GM03348 (cell line): Measurements from ENCODE around the gene PXDN.
"Not testable (repeated sequence)": the region's sequence is repeated elsewhere in the genome, so short reads cannot be mapped to it uniquely, and the experiment has no call there.

Experiments used
- DNase-seq: peaks from one replicate; pipeline ENCODE4 v3.0.0; 2012; ENCODE audit warnings: low spot score

Gene PXDN

DNA sequence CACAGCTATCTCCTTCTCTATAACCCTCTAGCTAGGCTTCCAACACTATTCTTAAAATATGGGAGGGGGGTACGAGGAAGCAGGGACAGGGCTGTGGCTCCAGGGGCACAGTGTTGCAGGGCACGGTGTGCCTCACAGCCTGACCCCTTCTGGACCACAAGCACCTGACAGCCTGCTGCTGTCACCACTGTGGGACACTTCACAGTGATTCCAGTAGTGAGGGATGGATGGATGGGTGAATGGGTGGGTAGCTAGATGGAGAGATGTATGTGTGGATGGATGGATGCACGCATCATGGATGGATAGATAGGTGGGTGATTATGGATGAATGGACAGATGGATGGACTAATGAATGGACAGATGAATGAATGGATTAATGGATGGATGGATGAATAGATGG, 21.6 kb downstream of the PXDN start:
- DNase-seq: no peak

GRCh38 chr2:1721706-1722646, 22.3 kb downstream of the PXDN start:
- peak; percentile 89 for DNase-seq

GRCh38 chr2:1718339-1719220, 25.7 kb downstream of the PXDN start:
- DNase-seq: no peak

- no peak for DNase-seq
Observed at GRCh38 chr2:1717113-1717512, 27.2 kb downstream of the PXDN start.

DNA sequence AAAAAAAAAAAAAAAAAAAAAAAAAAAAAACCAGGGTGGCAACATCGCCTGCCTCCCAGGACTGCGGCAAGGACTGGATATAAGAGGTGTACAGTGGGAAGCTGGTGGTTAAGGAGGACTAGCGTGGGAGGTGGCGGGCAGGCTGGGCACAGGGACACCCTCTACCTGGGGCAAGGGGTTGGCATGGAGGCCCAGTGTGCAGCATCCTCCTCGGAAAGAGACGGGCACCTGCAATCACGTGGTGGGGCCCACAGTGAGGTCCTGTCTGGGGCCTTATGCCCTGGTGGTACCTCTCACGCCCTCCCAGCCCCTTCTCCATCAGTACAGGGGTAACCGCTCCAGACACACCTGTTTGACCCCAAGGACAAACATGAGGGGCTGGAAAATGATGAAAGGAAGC, 27.9 kb downstream of the PXDN start:
- no peak for DNase-seq

GRCh38 chr2:1716014-1716305, 28.4 kb downstream of the PXDN start:
- DNase-seq: not testable (repeated sequence)

GRCh38 chr2:1715184-1716013, 28.9 kb downstream of the PXDN start:
- DNase-seq: peak; percentile 48

DNA sequence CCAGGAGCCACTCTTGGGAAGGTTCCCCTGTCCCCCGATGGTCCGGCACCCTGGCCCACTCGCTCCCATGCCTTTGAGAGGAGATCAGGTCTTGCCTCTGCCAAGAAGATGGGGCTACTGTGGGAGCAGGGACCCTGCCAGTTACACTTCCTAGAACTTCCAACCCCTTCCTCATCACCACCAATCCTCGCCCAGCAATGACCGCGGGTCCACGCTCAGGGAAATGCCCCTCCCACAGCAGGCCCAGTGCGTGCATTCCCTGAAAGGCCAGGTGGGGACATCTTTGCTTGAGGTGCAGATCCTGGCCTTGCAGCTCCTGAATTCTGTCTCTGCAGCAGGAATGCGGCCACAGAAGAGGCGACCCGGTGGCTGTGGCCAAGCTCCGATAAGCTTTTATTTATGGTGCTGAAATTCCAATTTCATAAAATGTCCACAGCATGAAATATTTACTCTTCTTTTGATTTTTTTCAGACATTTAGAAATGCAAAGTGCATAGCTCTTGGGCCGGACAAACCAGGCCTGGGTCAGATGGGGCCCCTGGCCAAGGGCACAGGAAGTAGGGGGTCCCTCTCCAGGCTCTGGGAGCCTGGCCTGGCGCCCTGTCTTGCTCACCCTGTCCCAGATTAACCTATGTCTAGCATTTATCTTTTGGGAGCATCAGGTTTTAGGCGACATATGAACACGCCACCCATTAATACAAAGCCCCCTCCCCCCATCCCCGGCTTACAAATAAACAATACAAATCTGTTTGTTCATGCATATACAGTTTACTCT, 29.8 kb downstream of the PXDN start:
- no peak for DNase-seq

DNA sequence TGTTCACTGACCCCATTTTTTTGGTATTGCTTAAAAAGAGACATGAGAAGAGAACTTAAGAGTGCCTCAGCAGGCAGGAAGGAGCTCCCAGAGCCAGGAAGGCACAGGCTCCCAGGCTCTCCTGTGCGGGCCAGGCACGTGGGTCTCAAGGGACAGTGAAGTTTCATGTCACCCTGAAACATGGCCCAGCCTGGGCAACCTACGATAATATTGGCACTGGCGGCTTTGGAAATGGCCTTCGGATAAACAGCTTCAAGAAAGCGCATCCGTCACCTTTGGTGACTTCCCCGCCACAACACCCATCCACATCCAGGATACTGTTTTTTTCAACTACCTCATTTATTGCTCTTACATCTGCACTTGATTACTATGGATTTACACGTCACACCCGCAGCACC, 30.5 kb downstream of the PXDN start:
- no peak for DNase-seq

DNA sequence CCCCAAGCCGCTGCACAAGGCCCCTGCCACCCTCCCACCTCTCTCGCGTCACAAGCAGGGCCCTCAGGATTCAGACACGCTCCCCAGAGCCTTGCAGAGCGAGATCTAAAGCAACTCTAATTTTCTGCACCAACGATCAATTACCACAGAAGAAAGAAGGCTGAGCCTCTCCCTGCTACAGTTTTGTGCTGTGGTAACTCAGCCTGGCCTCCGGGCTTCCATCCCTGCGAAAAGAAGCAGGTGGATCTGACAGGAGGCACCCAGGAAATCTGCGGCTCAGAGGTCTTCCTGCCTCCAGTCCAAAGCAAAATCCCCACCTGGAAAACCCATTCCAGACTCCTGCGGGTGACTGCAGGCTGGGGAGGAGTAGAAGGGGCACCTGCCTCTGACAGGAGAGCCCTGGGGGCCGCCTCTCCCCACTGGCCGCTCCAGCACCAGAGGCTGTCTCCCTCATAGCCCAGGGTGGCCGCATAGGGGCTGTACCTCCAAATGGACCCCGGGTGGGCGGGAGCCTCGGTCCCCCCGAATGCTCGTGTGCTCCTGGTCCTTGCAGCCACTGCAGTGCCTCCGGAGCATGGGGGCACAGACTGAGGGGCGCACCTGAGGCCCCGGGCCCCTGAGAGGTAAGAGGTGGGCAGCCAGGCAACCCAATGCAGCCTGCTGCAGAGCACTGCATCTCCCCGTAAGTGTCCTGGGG, 31.0 kb downstream of the PXDN start:
- no peak for DNase-seq

GRCh38 chr2:1709946-1710560, 34.3 kb downstream of the PXDN start:
- DNase-seq: no peak

DNA sequence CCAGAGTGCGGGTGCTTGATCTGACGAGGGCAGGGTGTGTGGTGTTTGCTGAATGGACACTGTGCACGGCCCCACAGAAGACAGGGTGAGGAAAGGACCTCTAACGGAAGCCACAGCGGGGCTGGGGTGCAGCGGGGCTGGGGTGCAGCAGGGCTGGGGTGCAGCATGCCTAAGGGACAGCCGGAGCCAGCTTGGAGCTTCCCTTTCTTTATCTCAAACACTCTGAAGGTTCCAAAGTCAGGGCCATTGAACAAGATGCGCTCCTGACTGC, 35.0 kb downstream of the PXDN start:
- no peak for DNase-seq

DNA sequence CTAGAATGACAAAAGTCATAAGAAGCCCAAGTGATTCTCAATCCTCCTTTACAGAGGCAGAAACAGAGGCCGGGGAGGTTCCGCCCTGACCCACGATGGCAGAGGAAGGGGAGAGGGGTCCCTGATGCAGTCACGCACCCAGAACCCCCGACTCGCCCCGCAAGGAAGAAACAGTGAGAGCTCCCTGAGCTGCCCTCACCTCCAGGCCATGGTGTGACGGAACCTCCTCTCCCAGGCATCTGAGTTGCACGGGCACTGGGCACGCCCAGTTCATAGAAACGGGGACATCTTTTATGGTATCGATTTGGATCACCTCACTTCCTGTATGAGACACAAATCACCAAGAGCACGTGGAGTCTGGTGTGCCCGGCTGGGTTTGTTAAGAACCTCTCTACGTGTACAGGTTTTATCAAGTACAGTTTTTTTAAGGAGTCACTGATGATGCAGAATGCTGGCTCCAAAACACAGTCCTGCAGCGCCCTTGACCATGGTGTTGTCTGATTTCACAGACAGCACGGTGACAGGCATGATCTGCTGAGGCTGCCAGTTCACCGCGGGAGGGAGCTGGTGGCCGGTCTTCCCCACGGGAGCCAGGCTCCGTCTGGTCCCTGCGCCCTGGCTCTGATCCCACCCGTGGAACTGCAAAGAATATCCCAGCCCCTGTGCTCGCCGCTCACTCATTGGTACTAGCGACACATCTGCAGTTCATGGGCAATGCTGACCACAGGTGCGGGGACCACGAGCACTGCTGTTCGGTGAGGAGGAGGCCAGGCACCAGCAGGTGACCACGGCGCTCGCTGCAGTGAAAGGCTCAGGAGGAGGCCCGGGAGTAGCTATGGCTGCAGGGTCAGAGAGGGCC, 35.6 kb downstream of the PXDN start:
- no peak for DNase-seq

- peak; percentile 81 for DNase-seq
Observed at GRCh38 chr2:1707771-1708418, 36.4 kb downstream of the PXDN start.

DNA sequence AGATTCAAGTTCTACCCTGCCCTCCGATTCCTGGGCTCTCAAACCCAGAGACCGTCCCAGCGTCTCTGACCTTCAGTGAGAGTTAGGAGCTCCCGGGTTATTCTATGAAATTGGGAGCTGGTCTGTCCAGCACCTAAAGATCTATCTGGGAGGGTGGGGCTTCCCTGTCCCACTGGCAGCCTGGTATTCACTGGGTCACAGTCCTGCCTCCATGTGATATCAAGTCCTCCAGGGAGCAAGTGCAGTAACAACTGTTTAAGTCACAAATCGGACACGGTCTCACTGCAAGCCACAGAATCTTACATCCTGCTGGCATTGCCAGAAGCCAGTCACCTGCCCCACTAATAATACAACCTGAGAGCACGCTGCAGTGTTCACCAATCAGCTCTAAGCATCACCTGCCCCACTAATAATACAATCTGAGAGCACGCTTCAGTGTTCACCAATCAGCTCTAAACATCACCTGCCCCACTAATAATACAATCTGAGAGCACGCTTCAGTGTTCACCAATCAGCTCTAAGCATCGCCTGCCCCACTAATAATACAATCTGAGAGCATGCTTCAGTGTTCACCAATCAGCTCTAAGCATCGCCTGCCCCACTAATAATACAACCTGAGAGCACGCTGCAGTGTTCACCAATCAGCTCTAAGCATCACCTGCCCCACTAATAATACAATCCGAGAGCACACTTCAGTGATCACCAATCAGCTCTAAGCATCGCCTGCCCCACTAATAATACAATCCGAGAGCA, 38.0 kb downstream of the PXDN start:
- not testable (repeated sequence) for DNase-seq

- no peak for DNase-seq
Observed at GRCh38 chr2:1705557-1706076, 38.7 kb downstream of the PXDN start.

GRCh38 chr2:1704631-1705556, 39.4 kb downstream of the PXDN start:
- DNase-seq: no peak
